PC-9 (cell line): Measurements from ENCODE around the gene USP38.
"Not testable (repeated sequence)": the region's sequence is repeated elsewhere in the genome, so short reads cannot be mapped to it uniquely, and the experiment has no call there.

Experiments used
- EZH2 ChIP-seq: fragments of 200-600 bp; sonication (generic); IDR thresholded peaks from 2 replicates; pipeline ENCODE4 v1.8.0; 2017; ENCODE audit warnings: antibody characterized with exemption, low read depth
- TF ChIP-seq, protein P1 (sequence below): fragments of 200-600 bp; sonication (generic); conservative IDR thresholded peaks from 2 replicates; pipeline ENCODE4 v1.6.1; 2017; ENCODE audit warnings: mixed run types, antibody characterized with exemption, mild to moderate bottlenecking, moderate library complexity

DNA sequence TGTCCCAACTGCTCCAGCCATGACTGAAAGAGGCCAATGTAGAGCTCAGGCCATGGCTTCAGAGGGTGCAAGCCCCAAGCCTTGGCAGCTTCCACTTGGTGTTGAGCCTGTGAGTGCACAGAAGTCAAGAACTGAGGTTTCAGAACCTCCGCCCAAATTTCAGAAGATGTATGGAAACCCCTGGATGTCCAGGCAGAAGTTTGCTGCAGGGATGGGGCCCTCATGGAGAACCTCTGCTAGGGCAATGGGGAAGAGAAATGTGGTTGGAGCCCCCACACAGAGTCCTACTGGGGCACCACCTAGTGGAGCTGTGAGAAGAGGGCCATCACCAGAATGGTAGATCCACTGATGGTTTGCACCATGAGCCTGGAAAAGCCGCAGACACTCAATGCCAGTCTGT is 83.0 kb downstream of the USP38 start:
- TF ChIP-seq, protein P1, sequence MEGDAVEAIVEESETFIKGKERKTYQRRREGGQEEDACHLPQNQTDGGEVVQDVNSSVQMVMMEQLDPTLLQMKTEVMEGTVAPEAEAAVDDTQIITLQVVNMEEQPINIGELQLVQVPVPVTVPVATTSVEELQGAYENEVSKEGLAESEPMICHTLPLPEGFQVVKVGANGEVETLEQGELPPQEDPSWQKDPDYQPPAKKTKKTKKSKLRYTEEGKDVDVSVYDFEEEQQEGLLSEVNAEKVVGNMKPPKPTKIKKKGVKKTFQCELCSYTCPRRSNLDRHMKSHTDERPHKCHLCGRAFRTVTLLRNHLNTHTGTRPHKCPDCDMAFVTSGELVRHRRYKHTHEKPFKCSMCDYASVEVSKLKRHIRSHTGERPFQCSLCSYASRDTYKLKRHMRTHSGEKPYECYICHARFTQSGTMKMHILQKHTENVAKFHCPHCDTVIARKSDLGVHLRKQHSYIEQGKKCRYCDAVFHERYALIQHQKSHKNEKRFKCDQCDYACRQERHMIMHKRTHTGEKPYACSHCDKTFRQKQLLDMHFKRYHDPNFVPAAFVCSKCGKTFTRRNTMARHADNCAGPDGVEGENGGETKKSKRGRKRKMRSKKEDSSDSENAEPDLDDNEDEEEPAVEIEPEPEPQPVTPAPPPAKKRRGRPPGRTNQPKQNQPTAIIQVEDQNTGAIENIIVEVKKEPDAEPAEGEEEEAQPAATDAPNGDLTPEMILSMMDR: not testable (repeated sequence)
- not testable (repeated sequence) for TF ChIP-seq EZH2
